A673 (cell line): ENCODE results near the gene SERPINC1.

Experiments used
- EZH2 ChIP-seq: fragments of 200-600 bp; sonication (generic); IDR thresholded peaks from 2 replicates; pipeline ENCODE4 v1.6.1; 2017; ENCODE audit warnings: borderline replicate concordance, low read depth, mild to moderate bottlenecking, mixed read lengths, antibody characterized with exemption, low read length; ENCODE audit not compliant: poor library complexity, severe bottlenecking
- TF ChIP-seq, protein P1 (sequence below): fragments of 300-800, 200-600 bp; sonication (generic); conservative IDR thresholded peaks from 2 replicates; pipeline ENCODE4 v1.5.1; 2017; ENCODE audit warnings: low read depth, mild to moderate bottlenecking, antibody characterized with exemption, low read length, moderate library complexity, mixed read lengths

DNA sequence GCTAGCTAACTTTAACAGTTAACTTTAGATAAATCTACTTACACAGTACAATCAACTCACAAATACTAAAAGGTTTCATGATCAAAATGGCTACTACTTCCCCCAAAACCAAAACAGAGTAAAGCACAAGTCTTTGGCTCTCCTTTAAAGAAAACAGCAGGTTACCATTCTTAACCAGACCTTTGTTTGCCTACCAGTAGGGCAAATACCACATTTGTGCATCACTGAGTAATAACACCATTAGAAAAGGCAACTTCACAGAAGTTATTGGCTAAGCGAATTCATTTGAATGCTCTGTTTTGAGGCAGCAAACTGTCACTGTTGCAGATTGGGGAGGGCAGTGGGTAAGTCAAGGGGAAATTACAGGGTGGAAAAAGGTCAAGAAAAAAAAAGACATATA is 17.3 kb upstream of the SERPINC1 start:
- TF ChIP-seq, protein P1, sequence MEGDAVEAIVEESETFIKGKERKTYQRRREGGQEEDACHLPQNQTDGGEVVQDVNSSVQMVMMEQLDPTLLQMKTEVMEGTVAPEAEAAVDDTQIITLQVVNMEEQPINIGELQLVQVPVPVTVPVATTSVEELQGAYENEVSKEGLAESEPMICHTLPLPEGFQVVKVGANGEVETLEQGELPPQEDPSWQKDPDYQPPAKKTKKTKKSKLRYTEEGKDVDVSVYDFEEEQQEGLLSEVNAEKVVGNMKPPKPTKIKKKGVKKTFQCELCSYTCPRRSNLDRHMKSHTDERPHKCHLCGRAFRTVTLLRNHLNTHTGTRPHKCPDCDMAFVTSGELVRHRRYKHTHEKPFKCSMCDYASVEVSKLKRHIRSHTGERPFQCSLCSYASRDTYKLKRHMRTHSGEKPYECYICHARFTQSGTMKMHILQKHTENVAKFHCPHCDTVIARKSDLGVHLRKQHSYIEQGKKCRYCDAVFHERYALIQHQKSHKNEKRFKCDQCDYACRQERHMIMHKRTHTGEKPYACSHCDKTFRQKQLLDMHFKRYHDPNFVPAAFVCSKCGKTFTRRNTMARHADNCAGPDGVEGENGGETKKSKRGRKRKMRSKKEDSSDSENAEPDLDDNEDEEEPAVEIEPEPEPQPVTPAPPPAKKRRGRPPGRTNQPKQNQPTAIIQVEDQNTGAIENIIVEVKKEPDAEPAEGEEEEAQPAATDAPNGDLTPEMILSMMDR, result no peak
- no peak for TF ChIP-seq EZH2
